ENCODE measurements around the gene HAPLN3. TPM values are rescaled to one million over a fixed set of nuclear protein-coding genes. Genes with fewer than 3 reads are reported as not detected.

HAPLN3 gene
- total RNA-seq, 1 donor from 2014 or later: 16.9 TPM

DNA sequence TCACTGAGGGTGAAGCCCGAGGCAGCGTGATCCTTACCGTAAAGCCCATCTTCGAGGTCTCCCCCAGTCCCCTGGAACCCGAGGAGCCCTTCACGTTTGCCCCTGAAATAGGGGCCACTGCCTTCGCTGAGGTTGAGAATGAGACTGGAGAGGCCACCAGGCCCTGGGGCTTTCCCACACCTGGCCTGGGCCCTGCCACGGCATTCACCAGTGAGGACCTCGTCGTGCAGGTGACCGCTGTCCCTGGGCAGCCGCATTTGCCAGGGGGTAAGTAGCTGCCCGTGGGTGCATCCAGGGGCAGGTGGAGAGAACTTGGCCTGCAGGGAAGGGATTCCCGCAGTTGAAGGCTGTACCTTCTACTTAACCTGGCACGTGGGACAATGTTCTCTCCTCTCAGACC lies 49.7 kb downstream of the HAPLN3 start:
- intact Hi-C loops (cut with DNase I): no loop called here
- H3K27ac ChIP-seq: no peak overlapping the region
- no peak for TF ChIP-seq CTCF (IDR thresholded peaks at IDR 0.05)
- TF ChIP-seq POLR2AphosphoS5 (IDR thresholded peaks at IDR 0.05; ENCODE audit: insufficient read depth in 1 of 2, low read depth in 1 of 2): no peak
- no peak for TF ChIP-seq POLR2A (IDR thresholded peaks at IDR 0.05)
- no peaks in the 10 kb centered on the region for H3K36me3 ChIP-seq
- no peaks in the 10 kb centered on the region for H3K27me3 ChIP-seq
- H3K4me3 ChIP-seq: no peak overlapping the region
- H3K4me1 ChIP-seq: no peaks in the 10 kb centered on the region
- no peak for DNase-seq (ENCODE audit: extremely low spot score in 2 of 2)
- no peaks in the 10 kb centered on the region for H3K9me3 ChIP-seq

GRCh38 chr15:88844749-88845386 lies 50.5 kb downstream of the HAPLN3 start:
- Histone ChIP-seq H3K27ac (no peak overlapping the region), H3K4me3 (no peak overlapping the region), H3K9me3 (no peaks in the 10 kb centered on the region), H3K27me3 (no peaks in the 10 kb centered on the region), H3K36me3 (no peaks in the 10 kb centered on the region), H3K4me1 (no peaks in the 10 kb centered on the region)
- no peak for TF ChIP-seq CTCF (IDR thresholded peaks at IDR 0.05)
- no peak for TF ChIP-seq POLR2AphosphoS5 (IDR thresholded peaks at IDR 0.05; ENCODE audit: insufficient read depth in 1 of 2, low read depth in 1 of 2)
- TF ChIP-seq POLR2A (IDR thresholded peaks at IDR 0.05): no peak
- DNase-seq (ENCODE audit: extremely low spot score in 2 of 2): no peak
- intact Hi-C loops (cut with DNase I): no loop called here

GRCh38 chr15:88843334-88843733 lies 52.0 kb downstream of the HAPLN3 start:
- Histone ChIP-seq H3K27ac (no peak overlapping the region), H3K9me3 (no peaks in the 10 kb centered on the region), H3K27me3 (no peaks in the 10 kb centered on the region), H3K4me3 (no peak overlapping the region), H3K36me3 (no peaks in the 10 kb centered on the region), H3K4me1 (no peaks in the 10 kb centered on the region)
- intact Hi-C loops (cut with DNase I): no loop called here
- TF ChIP-seq POLR2AphosphoS5 (IDR thresholded peaks at IDR 0.05; ENCODE audit: insufficient read depth in 1 of 2, low read depth in 1 of 2): no peak
- no peak for TF ChIP-seq POLR2A (IDR thresholded peaks at IDR 0.05)
- TF ChIP-seq CTCF (IDR thresholded peaks at IDR 0.05): no peak
- no peak for DNase-seq (ENCODE audit: extremely low spot score in 2 of 2)

GRCh38 chr15:88842156-88842555 lies 53.2 kb downstream of the HAPLN3 start:
- DNase-seq (ENCODE audit: extremely low spot score in 2 of 2): no peak

More at GRCh38 chr15:88842156-88842555, 53.2 kb downstream of the HAPLN3 start:
- Histone ChIP-seq H3K4me1 (no peaks in the 10 kb centered on the region), H3K27ac (no peak overlapping the region), H3K27me3 (no peaks in the 10 kb centered on the region), H3K36me3 (no peaks in the 10 kb centered on the region), H3K9me3 (no peaks in the 10 kb centered on the region), H3K4me3 (no peak overlapping the region)
- intact Hi-C loops (cut with DNase I): no loop called here
- TF ChIP-seq POLR2A (IDR thresholded peaks at IDR 0.05) (no peak), POLR2AphosphoS5 (IDR thresholded peaks at IDR 0.05; ENCODE audit: insufficient read depth in 1 of 2, low read depth in 1 of 2) (no peak), CTCF (IDR thresholded peaks at IDR 0.05) (no peak)

Measured in vagina (tissue), 2 donors.